OCI-LY3 (cell line): Measurements from ENCODE around the gene NT5DC4.

Source experiments
- H2AFZ ChIP-seq: fragments of 200-600, 300-600 bp; shearing (Covaris generic); 2 replicates; pipeline ENCODE4 v1.6.0; 2014; ENCODE audit warnings: antibody characterized with exemption, low read depth, low read length
- H3K27ac ChIP-seq: fragments of 200-600, 300-600 bp; sonication (generic); 2 replicates; pipeline ENCODE4 v1.5.1; 2014; ENCODE audit warnings: mild to moderate bottlenecking, low read length, moderate library complexity, mixed read lengths
- H3K27me3 ChIP-seq: fragments of 200-600, 300-600 bp; sonication (generic); 2 replicates; pipeline ENCODE4 v1.6.1; 2014; ENCODE audit warnings: low read depth, low read length, mixed read lengths
- H3K36me3 ChIP-seq: fragments of 200-600, 300-600 bp; sonication (generic); replicated peaks from 2 replicates; pipeline ENCODE3; 2014; ENCODE audit warnings: low read depth, low read length, mixed read lengths
- H3K4me1 ChIP-seq: fragments of 300-600, 200-600 bp; sonication (generic); 2 replicates; pipeline ENCODE4 v1.6.1; 2014; ENCODE audit warnings: low read length, mixed read lengths
- H3K4me2 ChIP-seq: fragments of 200-600, 300-600 bp; sonication (generic); 2 replicates; pipeline ENCODE4 v1.6.1; 2014; ENCODE audit warnings: low read length, mixed read lengths
- H3K4me3 ChIP-seq: fragments of 300-600, 200-600 bp; sonication (generic); 2 replicates; pipeline ENCODE4 v1.5.1; 2014; ENCODE audit warnings: antibody characterized with exemption, mild to moderate bottlenecking, low read length, moderate library complexity
- H3K79me2 ChIP-seq: fragments of 300-600, 200-600 bp; shearing (Covaris generic); 2 replicates; pipeline ENCODE4 v1.6.1; 2014; ENCODE audit warnings: mild to moderate bottlenecking, low read length, mixed read lengths
- H3K9ac ChIP-seq: fragments of 300-600, 200-600 bp; shearing (Covaris generic); 2 replicates; pipeline ENCODE4 v1.6.0; 2014; ENCODE audit warnings: mild to moderate bottlenecking, low read length, moderate library complexity
- H3K9me3 ChIP-seq: fragments of 200-600, 300-600 bp; shearing (Covaris generic); 2 replicates; pipeline ENCODE4 v1.6.1; 2014; ENCODE audit warnings: low read length, mixed read lengths; ENCODE audit not compliant: insufficient read depth
- H4K20me1 ChIP-seq: fragments of 200-600, 300-600 bp; sonication (generic); 2 replicates; pipeline ENCODE4 v1.6.1; 2016; ENCODE audit warnings: low read length, mixed read lengths; ENCODE audit not compliant: insufficient read depth
- CTCF ChIP-seq: fragments of 200-600, 300-600 bp; sonication (generic); IDR thresholded peaks from 2 replicates; pipeline ENCODE4 v1.5.1; 2014; ENCODE audit warnings: antibody characterized with exemption, low read length, low read depth
- EZH2phosphoT487 ChIP-seq: fragments of 200-600 bp; shearing (Covaris generic); IDR thresholded peaks from 2 replicates; pipeline ENCODE4 v1.6.1; 2018; ENCODE audit warnings: antibody characterized with exemption, mixed run types, low read depth

Gene NT5DC4

GRCh38 chr2:112692918-112693317 lies 27.9 kb upstream of the NT5DC4 start:
- peak overlapping the region; percentile 52 for H3K4me2 ChIP-seq

GRCh38 chr2:112693596-112693995 lies 27.2 kb upstream of the NT5DC4 start:
- peaks cover 47% of the 10 kb centered on the region for H3K4me1 ChIP-seq
- H2AFZ ChIP-seq, result no peak overlapping the region
- TF ChIP-seq CTCF (no peak), EZH2phosphoT487 (no peak)
- no peak overlapping the region for H3K9ac ChIP-seq
- H3K36me3 ChIP-seq, result no peaks in the 10 kb centered on the region
- no peaks in the 10 kb centered on the region for H4K20me1 ChIP-seq
- no peak overlapping the region for H3K4me2 ChIP-seq
- 0 out of 2 replicates have a peak overlapping the region, but pooled peaks have one; percentile 41 for H3K27ac ChIP-seq
- H3K27me3 ChIP-seq, result no peaks in the 10 kb centered on the region
- no peaks in the 10 kb centered on the region for H3K9me3 ChIP-seq
- no peaks in the 10 kb centered on the region for H3K79me2 ChIP-seq
- no peak overlapping the region for H3K4me3 ChIP-seq

More at GRCh38 chr2:112692918-112693317, 27.9 kb upstream of the NT5DC4 start:
- Histone ChIP-seq H3K36me3 (no peaks in the 10 kb centered on the region), H4K20me1 (no peaks in the 10 kb centered on the region), H3K4me1 (peaks cover 40% of the 10 kb centered on the region), H3K79me2 (no peaks in the 10 kb centered on the region), H3K4me3 (no peak overlapping the region), H2AFZ (peak overlapping the region; percentile 36; the same call in 1 of the 2 replicates), H3K9ac (peak overlapping the region; percentile 30; the same call in 1 of the 2 replicates), H3K27me3 (no peaks in the 10 kb centered on the region), H3K9me3 (no peaks in the 10 kb centered on the region), H3K27ac (peak overlapping the region; percentile 41)
- TF ChIP-seq EZH2phosphoT487, result no peak
- no peak for TF ChIP-seq CTCF

DNA sequence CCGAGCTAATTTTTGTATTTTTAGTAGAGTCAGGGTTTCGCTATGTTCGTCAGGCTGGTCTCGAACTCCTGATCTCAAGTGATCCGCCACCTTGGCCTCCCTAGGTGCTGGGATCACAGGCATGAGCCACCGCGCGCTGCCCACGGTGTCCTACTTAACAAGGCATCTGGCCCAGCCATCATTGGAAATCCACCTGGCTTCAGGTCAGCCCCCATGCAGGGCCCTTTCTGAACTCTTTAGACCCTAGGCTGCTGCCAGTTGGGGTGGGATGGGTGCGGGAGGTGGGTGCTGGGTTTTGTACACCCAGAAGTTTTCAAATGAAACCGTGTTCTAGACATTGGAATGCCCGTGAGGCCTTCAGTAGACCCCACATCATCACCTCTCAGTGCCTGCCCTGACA lies 26.6 kb upstream of the NT5DC4 start:
- no peaks in the 10 kb centered on the region for H3K79me2 ChIP-seq
- no peaks in the 10 kb centered on the region for H3K27me3 ChIP-seq
- H3K4me3 ChIP-seq, result no peak overlapping the region
- TF ChIP-seq EZH2phosphoT487 (no peak), CTCF (no peak)
- no peaks in the 10 kb centered on the region for H4K20me1 ChIP-seq
- no peak overlapping the region for H3K9ac ChIP-seq
- no peaks in the 10 kb centered on the region for H3K9me3 ChIP-seq
- no peaks in the 10 kb centered on the region for H3K36me3 ChIP-seq
- H3K27ac ChIP-seq, result no peak overlapping the region
- no peak overlapping the region for H3K4me2 ChIP-seq
- peaks cover 53% of the 10 kb centered on the region for H3K4me1 ChIP-seq
- no peak overlapping the region for H2AFZ ChIP-seq

DNA sequence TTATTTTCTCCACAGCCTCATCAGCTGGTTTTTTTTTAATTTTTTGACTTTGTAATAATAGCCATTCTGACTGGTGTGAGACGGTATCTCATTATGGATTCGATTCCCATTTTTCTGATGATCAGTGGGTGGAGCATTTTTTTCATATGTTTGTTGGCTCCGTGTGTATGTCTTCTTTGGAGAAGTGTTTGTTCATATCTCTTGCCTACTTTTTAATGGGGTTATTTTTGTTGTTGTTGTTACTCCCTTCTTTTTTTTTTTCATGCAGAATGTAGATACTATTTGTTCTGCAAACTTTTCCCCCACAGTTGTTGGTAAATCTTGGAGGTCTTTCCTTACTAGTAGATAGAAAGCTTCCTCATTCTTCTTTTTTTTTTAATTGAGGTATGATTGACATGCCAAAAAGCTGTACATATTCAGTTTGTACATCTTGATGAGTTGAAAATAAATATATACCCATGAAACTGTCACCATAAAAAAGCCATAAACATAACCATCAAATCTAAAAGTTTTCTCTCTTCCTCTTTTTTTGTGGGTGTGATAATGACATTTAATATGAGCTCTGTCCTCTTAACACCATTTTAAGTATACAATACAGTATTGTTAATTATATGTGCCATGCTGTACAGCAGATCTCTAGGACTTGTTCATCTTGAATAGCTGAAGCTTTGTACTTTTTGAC lies 21.8 kb upstream of the NT5DC4 start:
- H3K4me3 ChIP-seq, result no peak overlapping the region
- H3K4me1 ChIP-seq, result peaks cover 61% of the 10 kb centered on the region
- H3K27me3 ChIP-seq, result no peaks in the 10 kb centered on the region
- no peaks in the 10 kb centered on the region for H3K79me2 ChIP-seq
- H3K9me3 ChIP-seq, result no peaks in the 10 kb centered on the region
- H3K27ac ChIP-seq, result peak overlapping the region; percentile 90
- no peaks in the 10 kb centered on the region for H4K20me1 ChIP-seq
- peak overlapping the region; percentile 57 for H3K9ac ChIP-seq
- TF ChIP-seq EZH2phosphoT487 (no peak), CTCF (no peak)
- no peaks in the 10 kb centered on the region for H3K36me3 ChIP-seq
- H2AFZ ChIP-seq, result 0 out of 2 replicates have a peak overlapping the region, but pooled peaks have one; percentile 0
- H3K4me2 ChIP-seq, result peak overlapping the region; percentile 68
